ENCODE measurements around the gene SBK3. TPM values are rescaled to one million over a fixed set of nuclear protein-coding genes. Genes with fewer than 3 reads are reported as not detected.

Gene SBK3
- total and polyA plus RNA-seq, 8 donors = 0.20 to 6.2 (median 0.56) TPM; not detected in 3

- TF ChIP-seq CTCF (IDR thresholded peaks at IDR 0.05) (no peak), POLR2AphosphoS5 (IDR thresholded peaks at IDR 0.05) (no peak), POLR2A (IDR thresholded peaks at IDR 0.05) (no peak), EP300 (IDR thresholded peaks at IDR 0.05) (no peak)
- Histone ChIP-seq H3K9me3 (no peaks in the 10 kb centered on the region), H3K27me3 (peaks cover 0 to 61% (median 16%) of the 10 kb centered on the region in 3 donors), H3K27ac (peak overlapping the region in 3 of 5 donors; percentile 20 to 96 (median 51)), H3K4me1 (peaks cover 12 to 71% (median 45%) of the 10 kb centered on the region in 4 donors), H3K4me3 (no peak overlapping the region), H3K36me3 (no peaks in the 10 kb centered on the region)
- intact Hi-C loops (cut with DNase I; ENCODE audit: low total_unique reads) = loop anchor here (10.0 kb wide), 2 partner anchors 207 to 347 kb away; partner anchors contain the start of genes BRSK1, HSPBP1 and TNNT1
- no peak for DNase-seq
- 58 to 65% (median 62%) methylated on average over 21 to 24 of the region's 24 CpGs for WGBS, 5 donors
These were observed 53.6 kb downstream of the SBK3 start for GRCh38 chr19:55491546-55492360.

Other genes starting within 250 kb of the SBK3 start
- gene TMEM150B, start 220.2 kb downstream of the SBK3 start, total RNA-seq = 10 to 100 TPM in 1 of 5 donors, 1 to 10 TPM in 2, not detected in 2; 1.3 to 15.8 (median 3.3) TPM
- under 1 TPM; 0.18 to 0.92 (median 0.87) TPM for gene TMEM150B, start 220.2 kb downstream of the SBK3 start, polyA plus RNA-seq
- 100 to 1,000 TPM in 2 of 5 donors, 10 to 100 TPM in 2, 1 to 10 TPM in 1; 4.1 to 122 (median 27.7) TPM for gene KMT5C, start 205.7 kb downstream of the SBK3 start, total RNA-seq
- gene KMT5C, start 205.7 kb downstream of the SBK3 start, polyA plus RNA-seq = 1 to 10 TPM; 2.7 to 7.4 (median 5.5) TPM
- gene COX6B2, start 190.8 kb downstream of the SBK3 start, total RNA-seq = 10 to 100 TPM in 1 of 5 donors, not detected in 4; 18.2 TPM
- under 1 TPM in 2 of 3 donors, not detected in 1; 0.19 to 0.93 TPM for gene COX6B2, start 190.8 kb downstream of the SBK3 start, polyA plus RNA-seq
- gene GARIN5B, start 182.3 kb downstream of the SBK3 start, total RNA-seq = not detected
- gene GARIN5B, start 182.3 kb downstream of the SBK3 start, polyA plus RNA-seq = not detected
- gene IL11, start 175.1 kb downstream of the SBK3 start, total RNA-seq = 1 to 10 TPM in 2 of 5 donors, not detected in 3; 1.3 TPM
- 10 to 100 TPM in 1 of 3 donors, 1 to 10 TPM in 2; 1.0 to 17.4 (median 1.4) TPM for gene IL11, start 175.1 kb downstream of the SBK3 start, polyA plus RNA-seq
- not detected for gene TMEM190, start 168.7 kb downstream of the SBK3 start, total RNA-seq
- 1 to 10 TPM in 1 of 3 donors, under 1 TPM in 1, not detected in 1; 0.68 to 1.3 TPM for gene TMEM190, start 168.7 kb downstream of the SBK3 start, polyA plus RNA-seq
- gene TMEM238, start 161.3 kb downstream of the SBK3 start, total RNA-seq = 100 to 1,000 TPM in 1 of 5 donors, 10 to 100 TPM in 1, 1 to 10 TPM in 1, not detected in 2; 5.4 to 504 (median 36.1) TPM
- under 1 TPM in 2 of 3 donors, not detected in 1; 0.75 to 0.83 TPM for gene TMEM238, start 161.3 kb downstream of the SBK3 start, polyA plus RNA-seq
- 100 to 1,000 TPM in 4 of 5 donors, 10 to 100 TPM in 1; 47.5 to 854 (median 193) TPM for gene RPL28, start 159.6 kb downstream of the SBK3 start, total RNA-seq
- 1,000 to 10,000 TPM; 2,029 to 2,388 (median 2,037) TPM for gene RPL28, start 159.6 kb downstream of the SBK3 start, polyA plus RNA-seq
- 10 to 100 TPM in 3 of 5 donors, 1 to 10 TPM in 2; 8.0 to 43.3 (median 20.2) TPM for gene UBE2S, start 137.8 kb downstream of the SBK3 start, total RNA-seq
- gene UBE2S, start 137.8 kb downstream of the SBK3 start, polyA plus RNA-seq = 10 to 100 TPM; 11.6 to 13.1 (median 13.1) TPM
- gene SHISA7, start 102.2 kb downstream of the SBK3 start, total RNA-seq = not detected
- gene SHISA7, start 102.2 kb downstream of the SBK3 start, polyA plus RNA-seq = not detected
- gene ISOC2, start 83.9 kb downstream of the SBK3 start, total RNA-seq = 100 to 1,000 TPM in 1 of 5 donors, 10 to 100 TPM in 4; 19.8 to 348 (median 63.6) TPM
- gene ISOC2, start 83.9 kb downstream of the SBK3 start, polyA plus RNA-seq = 10 to 100 TPM; 76.7 to 80.5 (median 79.6) TPM
- not detected for gene C19orf85, start 80.8 kb downstream of the SBK3 start, total RNA-seq
- gene C19orf85, start 80.8 kb downstream of the SBK3 start, polyA plus RNA-seq = under 1 TPM in 1 of 3 donors, not detected in 2; 0.23 TPM
- gene ZNF628, start 68.9 kb downstream of the SBK3 start, total RNA-seq = 10 to 100 TPM in 1 of 5 donors, 1 to 10 TPM in 3, under 1 TPM in 1; 0.58 to 16.1 (median 5.7) TPM
- 1 to 10 TPM; 2.0 to 7.2 (median 4.3) TPM for gene ZNF628, start 68.9 kb downstream of the SBK3 start, polyA plus RNA-seq
- gene NAT14, start 60.4 kb downstream of the SBK3 start, total RNA-seq = 1 to 10 TPM in 2 of 5 donors, not detected in 3; 4.3 to 6.4 TPM
- 10 to 100 TPM in 2 of 3 donors, 1 to 10 TPM in 1; 8.7 to 22.1 (median 14.4) TPM for gene NAT14, start 60.4 kb downstream of the SBK3 start, polyA plus RNA-seq
- gene SSC5D, start 57.1 kb downstream of the SBK3 start, total RNA-seq = 10 to 100 TPM in 2 of 5 donors, 1 to 10 TPM in 2, not detected in 1; 2.2 to 15.1 (median 9.8) TPM
- gene SSC5D, start 57.1 kb downstream of the SBK3 start, polyA plus RNA-seq = under 1 TPM; 0.46 to 0.87 (median 0.80) TPM
- gene SBK2, start 8.4 kb downstream of the SBK3 start, total RNA-seq = not detected
- gene SBK2, start 8.4 kb downstream of the SBK3 start, polyA plus RNA-seq = not detected
- gene ZNF579, start 35.3 kb upstream of the SBK3 start, total RNA-seq = 10 to 100 TPM in 1 of 5 donors, 1 to 10 TPM in 4; 3.1 to 12.1 (median 5.1) TPM
- 10 to 100 TPM; 10.8 to 13.0 (median 11.0) TPM for gene ZNF579, start 35.3 kb upstream of the SBK3 start, polyA plus RNA-seq
- gene FIZ1, start 54.0 kb upstream of the SBK3 start, total RNA-seq = 10 to 100 TPM in 1 of 5 donors, 1 to 10 TPM in 3, not detected in 1; 4.0 to 16.8 (median 6.7) TPM
- gene FIZ1, start 54.0 kb upstream of the SBK3 start, polyA plus RNA-seq = 10 to 100 TPM in 1 of 3 donors, 1 to 10 TPM in 2; 8.7 to 10.8 (median 9.4) TPM
- 10 to 100 TPM in 3 of 5 donors, 1 to 10 TPM in 2; 2.9 to 54.3 (median 17.4) TPM for gene ZNF524, start 54.7 kb upstream of the SBK3 start, total RNA-seq
- gene ZNF524, start 54.7 kb upstream of the SBK3 start, polyA plus RNA-seq = 10 to 100 TPM; 61.3 to 70.7 (median 68.9) TPM
- 10 to 100 TPM in 3 of 5 donors, 1 to 10 TPM in 2; 1.3 to 60.5 (median 11.6) TPM for gene ZNF865, start 60.1 kb upstream of the SBK3 start, total RNA-seq
- 1 to 10 TPM; 5.3 to 6.3 (median 6.1) TPM for gene ZNF865, start 60.1 kb upstream of the SBK3 start, polyA plus RNA-seq
- 10 to 100 TPM in 1 of 5 donors, 1 to 10 TPM in 3, not detected in 1; 1.8 to 15.1 (median 4.6) TPM for gene ZNF784, start 79.0 kb upstream of the SBK3 start, total RNA-seq
- 1 to 10 TPM; 4.2 to 6.0 (median 5.9) TPM for gene ZNF784, start 79.0 kb upstream of the SBK3 start, polyA plus RNA-seq
- 10 to 100 TPM in 4 of 5 donors, not detected in 1; 10.6 to 55.0 (median 16.6) TPM for gene ZNF580, start 95.5 kb upstream of the SBK3 start, total RNA-seq
- gene ZNF580, start 95.5 kb upstream of the SBK3 start, polyA plus RNA-seq = 10 to 100 TPM; 18.6 to 26.9 (median 21.5) TPM
- 10 to 100 TPM in 1 of 5 donors, 1 to 10 TPM in 4; 2.2 to 14.5 (median 5.3) TPM for gene ZNF581, start 98.1 kb upstream of the SBK3 start, total RNA-seq
- 10 to 100 TPM; 14.9 to 27.8 (median 21.2) TPM for gene ZNF581, start 98.1 kb upstream of the SBK3 start, polyA plus RNA-seq
- gene CCDC106, start 102.7 kb upstream of the SBK3 start, total RNA-seq = 10 to 100 TPM in 3 of 5 donors, 1 to 10 TPM in 2; 3.5 to 25.5 (median 13.4) TPM
- 10 to 100 TPM; 12.0 to 19.4 (median 14.1) TPM for gene CCDC106, start 102.7 kb upstream of the SBK3 start, polyA plus RNA-seq
- gene U2AF2, start 109.5 kb upstream of the SBK3 start, total RNA-seq = 100 to 1,000 TPM in 4 of 5 donors, 10 to 100 TPM in 1; 70.5 to 463 (median 183) TPM
- 10 to 100 TPM; 53.2 to 91.4 (median 62.2) TPM for gene U2AF2, start 109.5 kb upstream of the SBK3 start, polyA plus RNA-seq
- 100 to 1,000 TPM in 3 of 5 donors, 10 to 100 TPM in 2; 17.8 to 363 (median 184) TPM for gene EPN1, start 129.7 kb upstream of the SBK3 start, total RNA-seq
- 100 to 1,000 TPM in 2 of 3 donors, 10 to 100 TPM in 1; 74.6 to 213 (median 183) TPM for gene EPN1, start 129.7 kb upstream of the SBK3 start, polyA plus RNA-seq
- not detected for gene NLRP9, start 192.9 kb upstream of the SBK3 start, total RNA-seq
- gene NLRP9, start 192.9 kb upstream of the SBK3 start, polyA plus RNA-seq = not detected
- gene RFPL4A, start 213.6 kb upstream of the SBK3 start, total RNA-seq = 1 to 10 TPM in 1 of 5 donors, not detected in 4; 1.7 TPM
- gene RFPL4A, start 213.6 kb upstream of the SBK3 start, polyA plus RNA-seq = not detected
- not detected for gene RFPL4AL1, start 223.6 kb upstream of the SBK3 start, total RNA-seq
- not detected for gene RFPL4AL1, start 223.6 kb upstream of the SBK3 start, polyA plus RNA-seq

Data from stomach (tissue), 9 donors.